Keratinocyte (primary cell): ENCODE results near the gene SRXN1.

Experiments used
- CTCF ChIP-seq, 3 experiments: IDR thresholded peaks in 1 of 3; conservative IDR thresholded peaks in 1 of 3; optimal IDR thresholded peaks in 1 of 3; 2 replicates in 2 of 3; 3 replicates in 1 of 3; pipeline versions ENCODE3 to v1.5.1; 2011; ENCODE audit warnings: low read length in 3 of 3, mild to moderate bottlenecking in 3 of 3, moderate library complexity in 2 of 3, control low read depth in 1 of 3, inconsistent platforms in 1 of 3; ENCODE audit not compliant: insufficient read depth in 2 of 3; ENCODE audit errors: extremely low read depth in 1 of 3
- EZH2 ChIP-seq: IDR thresholded peaks from one replicate; pipeline ENCODE4 v1.6.1; 2012; ENCODE audit warnings: inconsistent platforms, mild to moderate bottlenecking, low read length, moderate library complexity

GRCh38 chr20:638579-638978 lies 14.4 kb downstream of the SRXN1 start:
- TF ChIP-seq CTCF (optimal IDR thresholded peaks at IDR 0.05 in 1 of 3, IDR thresholded peaks at IDR 0.05 in 1 of 3, conservative IDR thresholded peaks at IDR 0.05 in 1 of 3; ENCODE audit: extremely low read depth in 1 of 3, insufficient read depth in 2 of 3, low read length in 3 of 3) = no peak
- TF ChIP-seq EZH2 = no peak
